Neural progenitor cell (in vitro differentiated cells): Measurements from ENCODE around the gene FGD2. TPM values are rescaled to one million over a fixed set of nuclear protein-coding genes. Genes with fewer than 3 reads are reported as not detected.
"Not testable (repeated sequence)": the region's sequence is repeated elsewhere in the genome, so short reads cannot be mapped to it uniquely, and the experiment has no call there.

Source experiments
- DNase-seq: peaks from one replicate; pipeline ENCODE4 v3.0.0-alpha.2; 2016; ENCODE audit warnings: low spot score
- H2AFZ ChIP-seq: fragments of 200-600 bp; sonication (generic); replicated peaks from 2 replicates; pipeline ENCODE4 v1.6.1; 2016; ENCODE audit warnings: antibody characterized with exemption
- H3F3A ChIP-seq: fragments of 200-600 bp; sonication (generic); 2 replicates; pipeline ENCODE4 v1.6.1; 2016; ENCODE audit warnings: antibody characterized with exemption, low read depth
- H3K27ac ChIP-seq: fragments of 200-600 bp; sonication (generic); 2 replicates; pipeline ENCODE4 v1.5.1; 2016; ENCODE audit warnings: mild to moderate bottlenecking
- H3K27me3 ChIP-seq: fragments of 200-600 bp; sonication (generic); 2 replicates; pipeline ENCODE4 v1.6.1; 2016; ENCODE audit warnings: mild to moderate bottlenecking, moderate library complexity
- H3K36me3 ChIP-seq: fragments of 200-600 bp; sonication (generic); 2 replicates; pipeline ENCODE4 v1.5.1; 2016
- H3K4me1 ChIP-seq: fragments of 200-600 bp; sonication (generic); 2 replicates; pipeline ENCODE4 v1.6.1; 2016; ENCODE audit warnings: mixed run types
- H3K4me2 ChIP-seq: fragments of 200-600 bp; sonication (generic); 2 replicates; pipeline ENCODE4 v1.6.1; 2016
- H3K4me3 ChIP-seq: fragments of 200-600 bp; sonication (generic); 2 replicates; pipeline ENCODE4 v1.5.1; 2016
- H3K79me2 ChIP-seq: fragments of 200-600 bp; sonication (generic); 2 replicates; pipeline ENCODE4 v1.6.1; 2016; ENCODE audit warnings: low read depth
- H3K9ac ChIP-seq: fragments of 200-600 bp; sonication (generic); 2 replicates; pipeline ENCODE4 v1.6.1; 2016
- H3K9me3 ChIP-seq: fragments of 200-600 bp; sonication (generic); 2 replicates; pipeline ENCODE4 v1.5.1; 2016; ENCODE audit warnings: low read depth
- H4K20me1 ChIP-seq: fragments of 200-600 bp; sonication (generic); 2 replicates; pipeline ENCODE4 v1.6.1; 2016; ENCODE audit warnings: low read depth
- H3K27ac Mint-ChIP-seq: 3 replicates; pipeline ENCODE4 v1.8.0; 2021; ENCODE audit warnings: mixed read lengths
- H3K27me3 Mint-ChIP-seq: 2 replicates; pipeline ENCODE4 v1.8.0; 2022; ENCODE audit warnings: low read depth, mild to moderate bottlenecking, inconsistent platforms, moderate library complexity, mixed read lengths; ENCODE audit not compliant: insufficient read depth
- H3K36me3 Mint-ChIP-seq: 3 replicates; pipeline ENCODE4 v1.8.0; 2021; ENCODE audit warnings: mixed read lengths
- H3K4me1 Mint-ChIP-seq: 3 replicates; pipeline ENCODE4 v1.8.0; 2021; ENCODE audit warnings: mixed read lengths
- H3K4me3 Mint-ChIP-seq: 3 replicates; pipeline ENCODE4 v1.8.0; 2021; ENCODE audit warnings: mild to moderate bottlenecking, moderate library complexity, mixed read lengths
- H3K9me3 Mint-ChIP-seq: 3 replicates; pipeline ENCODE4 v1.8.0; 2020; ENCODE audit warnings: mixed read lengths
- EZH2 ChIP-seq: fragments of 200-600 bp; sonication (generic); IDR thresholded peaks from 2 replicates; pipeline ENCODE4 v1.6.1; 2017; ENCODE audit warnings: antibody characterized with exemption, mild to moderate bottlenecking, moderate library complexity
- EZH2phosphoT487 ChIP-seq: fragments of 200-600 bp; sonication (generic); IDR thresholded peaks from 2 replicates; pipeline ENCODE4 v1.6.1; 2017; ENCODE audit warnings: antibody characterized with exemption
- total RNA-seq: library from RNA; depleted of rRNA; stranded (reverse); fragments of >200 nt; gene quantifications from 2 replicates; pipeline ENCODE4 v1.2.3, GENCODE V29; 2015; ENCODE audit warnings: low replicate concordance
- TF ChIP-seq, protein P1 (sequence below): fragments of 200-600 bp; sonication (generic); IDR thresholded peaks from 2 replicates; pipeline ENCODE4 v1.5.1; 2017; ENCODE audit warnings: antibody characterized with exemption, mild to moderate bottlenecking

FGD2 gene
- total RNA-seq, 1 donor from 2014 or later, result 0.06 TPM

DNA sequence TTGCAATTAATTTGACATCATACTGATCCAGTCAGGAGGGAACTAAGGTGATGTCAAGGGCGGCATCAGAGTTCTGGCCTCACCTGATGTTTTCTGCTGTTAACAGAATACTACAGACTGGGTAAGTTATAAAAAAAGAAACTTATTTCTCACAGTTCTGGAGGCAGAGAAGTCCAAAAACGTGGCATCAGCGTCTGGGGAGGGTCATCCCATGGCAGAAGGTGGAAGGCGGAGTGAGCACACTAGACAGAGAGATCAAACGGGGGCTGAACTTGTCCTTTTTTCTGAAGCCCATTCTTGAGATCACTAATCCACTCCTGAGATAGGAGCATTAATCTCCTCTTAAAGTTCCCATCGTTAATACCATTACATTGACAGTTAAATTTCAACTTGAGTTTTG lies 16.2 kb upstream of the FGD2 start:
- H3K79me2 ChIP-seq, result peaks cover 25% of the 10 kb centered on the region
- H3K27ac ChIP-seq, result no peak overlapping the region
- H3K27me3 ChIP-seq, result no peaks in the 10 kb centered on the region
- no peaks in the 10 kb centered on the region for H3K9me3 ChIP-seq
- DNase-seq, result no peak
- Mint-ChIP-seq H3K27me3 (peaks cover 9% of the 10 kb centered on the region), H3K4me3 (no peak overlapping the region), H3K9me3 (no peaks in the 10 kb centered on the region), H3K4me1 (peaks cover 11% of the 10 kb centered on the region), H3K36me3 (no peaks in the 10 kb centered on the region), H3K27ac (no peak overlapping the region)
- no peak overlapping the region for H3K4me3 ChIP-seq
- no peak overlapping the region for H2AFZ ChIP-seq
- H3K4me1 ChIP-seq, result peaks cover 11% of the 10 kb centered on the region
- H3K4me2 ChIP-seq, result no peak overlapping the region
- H3K9ac ChIP-seq, result no peak overlapping the region
- H3K36me3 ChIP-seq, result no peaks in the 10 kb centered on the region
- H3F3A ChIP-seq, result no peaks in the 10 kb centered on the region
- TF ChIP-seq EZH2, result no peak
- peaks cover 11% of the 10 kb centered on the region for H4K20me1 ChIP-seq

DNA sequence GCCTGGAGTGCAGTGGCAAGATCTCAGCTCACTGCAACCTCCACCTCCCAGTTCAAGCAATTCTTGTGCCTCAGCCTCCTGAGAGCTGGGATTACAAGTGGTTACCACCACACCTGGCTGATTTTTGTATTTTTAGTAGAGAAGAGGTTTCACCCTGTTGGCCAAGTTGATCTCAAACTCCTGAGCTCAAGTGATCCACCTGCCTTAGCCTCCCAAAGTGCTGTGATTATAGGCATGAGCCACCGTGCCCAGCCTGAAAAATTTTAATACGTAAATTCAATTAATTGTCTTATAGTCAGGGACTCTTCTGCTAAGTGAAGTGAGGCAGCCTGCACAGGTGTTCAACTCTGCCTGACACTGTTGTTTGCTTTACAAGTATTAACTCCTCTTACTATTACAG lies 15.1 kb upstream of the FGD2 start:
- not testable (repeated sequence) for H3K4me2 ChIP-seq, H3K4me3 ChIP-seq, H3K36me3 Mint-ChIP-seq, H3K9me3 ChIP-seq, H3K27me3 Mint-ChIP-seq, H3K4me1 ChIP-seq, H3K27ac Mint-ChIP-seq, H3K27ac ChIP-seq, H3K9ac ChIP-seq, H4K20me1 ChIP-seq, H3K9me3 Mint-ChIP-seq, H3F3A ChIP-seq, DNase-seq, H3K27me3 ChIP-seq, H2AFZ ChIP-seq, H3K36me3 ChIP-seq, H3K4me3 Mint-ChIP-seq
- peaks cover 11% of the 10 kb centered on the region for H3K4me1 Mint-ChIP-seq
- H3K79me2 ChIP-seq, result peaks cover 14% of the 10 kb centered on the region

DNA sequence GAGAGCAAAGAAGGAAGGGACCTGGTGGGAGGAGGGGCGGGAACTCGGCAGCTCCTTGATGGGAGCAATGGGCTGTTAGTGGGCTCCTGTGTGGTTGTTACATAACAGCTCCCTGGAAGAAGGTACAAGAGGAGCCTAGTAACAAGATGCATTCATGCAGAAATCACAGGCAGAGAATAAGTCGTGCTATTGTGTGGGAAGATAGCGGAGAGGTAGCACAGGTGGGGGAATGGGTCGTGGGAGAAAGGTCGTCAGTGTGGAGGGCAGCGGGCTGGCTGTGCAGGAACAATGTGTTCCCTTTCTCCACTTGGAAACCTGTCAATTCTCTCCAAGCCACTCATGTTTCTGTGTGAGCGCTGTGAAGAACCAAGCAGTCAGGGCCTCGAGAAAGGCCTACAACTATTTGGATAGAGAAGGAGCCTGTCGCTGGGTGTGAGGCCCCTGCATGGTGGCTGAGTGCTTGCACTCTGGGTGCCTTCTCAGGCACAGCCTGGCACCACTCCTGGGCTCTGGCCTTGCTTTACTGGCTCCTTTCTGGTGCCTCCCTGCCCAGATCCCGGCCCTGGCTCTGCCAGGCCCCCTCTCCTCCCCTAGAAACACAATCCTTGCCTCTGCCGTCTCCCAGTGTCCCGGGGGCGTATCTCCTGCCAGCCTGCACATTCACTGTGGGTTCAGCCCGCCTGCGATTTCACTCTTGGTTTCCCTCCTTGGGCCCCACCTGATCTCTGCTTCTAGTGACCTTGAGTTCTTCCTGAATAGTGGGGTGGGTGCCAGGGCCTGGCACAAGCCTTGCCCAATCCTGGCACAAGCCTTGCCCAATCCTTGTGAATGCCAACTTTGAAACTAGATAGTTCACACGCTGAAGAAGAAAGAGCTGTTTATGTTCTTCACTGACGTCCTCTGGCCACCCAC lies 7.4 kb upstream of the FGD2 start:
- no peaks in the 10 kb centered on the region for H3K36me3 Mint-ChIP-seq
- H3K4me3 Mint-ChIP-seq, result peak overlapping the region; percentile 7
- H3K4me1 Mint-ChIP-seq, result peaks cover 30% of the 10 kb centered on the region
- peaks cover 13% of the 10 kb centered on the region for H3K27me3 Mint-ChIP-seq
- Histone ChIP-seq H3K36me3 (no peaks in the 10 kb centered on the region), H4K20me1 (no peaks in the 10 kb centered on the region), H3K9ac (peak overlapping the region; percentile 32), H3F3A (peaks cover 5% of the 10 kb centered on the region), H3K4me3 (no peak overlapping the region), H3K79me2 (no peaks in the 10 kb centered on the region), H3K9me3 (no peaks in the 10 kb centered on the region), H3K4me1 (peaks cover 27% of the 10 kb centered on the region), H2AFZ (peak overlapping the region; percentile 96), H3K27me3 (no peaks in the 10 kb centered on the region), H3K27ac (peak overlapping the region; percentile 67), H3K4me2 (peak overlapping the region; percentile 39)
- TF ChIP-seq EZH2phosphoT487 (no peak), EZH2 (no peak)
- TF ChIP-seq, protein P1, sequence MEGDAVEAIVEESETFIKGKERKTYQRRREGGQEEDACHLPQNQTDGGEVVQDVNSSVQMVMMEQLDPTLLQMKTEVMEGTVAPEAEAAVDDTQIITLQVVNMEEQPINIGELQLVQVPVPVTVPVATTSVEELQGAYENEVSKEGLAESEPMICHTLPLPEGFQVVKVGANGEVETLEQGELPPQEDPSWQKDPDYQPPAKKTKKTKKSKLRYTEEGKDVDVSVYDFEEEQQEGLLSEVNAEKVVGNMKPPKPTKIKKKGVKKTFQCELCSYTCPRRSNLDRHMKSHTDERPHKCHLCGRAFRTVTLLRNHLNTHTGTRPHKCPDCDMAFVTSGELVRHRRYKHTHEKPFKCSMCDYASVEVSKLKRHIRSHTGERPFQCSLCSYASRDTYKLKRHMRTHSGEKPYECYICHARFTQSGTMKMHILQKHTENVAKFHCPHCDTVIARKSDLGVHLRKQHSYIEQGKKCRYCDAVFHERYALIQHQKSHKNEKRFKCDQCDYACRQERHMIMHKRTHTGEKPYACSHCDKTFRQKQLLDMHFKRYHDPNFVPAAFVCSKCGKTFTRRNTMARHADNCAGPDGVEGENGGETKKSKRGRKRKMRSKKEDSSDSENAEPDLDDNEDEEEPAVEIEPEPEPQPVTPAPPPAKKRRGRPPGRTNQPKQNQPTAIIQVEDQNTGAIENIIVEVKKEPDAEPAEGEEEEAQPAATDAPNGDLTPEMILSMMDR, result no peak
- peak; percentile 40 for DNase-seq
- no peaks in the 10 kb centered on the region for H3K9me3 Mint-ChIP-seq
- H3K27ac Mint-ChIP-seq, result peak overlapping the region; percentile 95

DNA sequence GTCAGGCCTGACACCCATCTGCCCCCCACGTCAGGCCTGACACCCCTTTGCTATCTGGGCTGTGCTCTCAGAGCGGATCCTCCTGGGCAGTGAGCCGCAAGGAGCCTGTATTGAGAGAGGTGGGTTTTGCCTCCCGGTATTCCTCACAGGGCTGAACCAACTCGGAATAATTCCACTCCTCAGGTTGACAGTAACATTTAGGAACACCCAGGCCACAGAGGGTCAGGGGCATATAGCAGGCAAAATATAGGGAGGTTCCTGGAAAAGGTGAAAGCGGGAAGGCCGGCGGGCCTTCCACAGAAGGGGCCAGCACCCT lies 6.8 kb upstream of the FGD2 start:
- Histone ChIP-seq H3K27ac (no peak overlapping the region), H3K4me2 (no peak overlapping the region), H3K27me3 (no peaks in the 10 kb centered on the region), H2AFZ (peak overlapping the region; percentile 57), H3K9ac (peak overlapping the region; percentile 32), H3F3A (peaks cover 5% of the 10 kb centered on the region), H3K9me3 (no peaks in the 10 kb centered on the region), H3K4me3 (no peak overlapping the region), H3K4me1 (peaks cover 27% of the 10 kb centered on the region), H3K79me2 (no peaks in the 10 kb centered on the region), H4K20me1 (no peaks in the 10 kb centered on the region), H3K36me3 (no peaks in the 10 kb centered on the region)
- no peak for TF ChIP-seq EZH2phosphoT487
- no peak for TF ChIP-seq EZH2
- TF ChIP-seq, protein P1, result no peak
- Mint-ChIP-seq H3K4me3 (peak overlapping the region; percentile 7), H3K4me1 (peaks cover 31% of the 10 kb centered on the region), H3K27ac (peak overlapping the region; percentile 95), H3K36me3 (no peaks in the 10 kb centered on the region), H3K9me3 (no peaks in the 10 kb centered on the region), H3K27me3 (peaks cover 13% of the 10 kb centered on the region)
- DNase-seq, result no peak
